Stimulated activated CD8-positive, alpha-beta memory T cell treated with anti-CD3 and anti-CD28 coated beads, Interleukin-2, amount 100 ng/mL, for 1 hour (primary cell): ENCODE measurements around the gene CREB5.

Source experiments
- DNase-seq, 2 donors: peaks; one replicate each; pipeline ENCODE4 v3.0.0-alpha.2; 2020; ENCODE audit warnings: low read depth in 2 of 2

Gene CREB5

GRCh38 chr7:28744951-28745350 is 332.6 kb downstream of the CREB5 start:
- no peak for DNase-seq

- DNase-seq = no peak
These were observed 333.0 kb downstream of the CREB5 start for GRCh38 chr7:28745351-28745750.

DNA sequence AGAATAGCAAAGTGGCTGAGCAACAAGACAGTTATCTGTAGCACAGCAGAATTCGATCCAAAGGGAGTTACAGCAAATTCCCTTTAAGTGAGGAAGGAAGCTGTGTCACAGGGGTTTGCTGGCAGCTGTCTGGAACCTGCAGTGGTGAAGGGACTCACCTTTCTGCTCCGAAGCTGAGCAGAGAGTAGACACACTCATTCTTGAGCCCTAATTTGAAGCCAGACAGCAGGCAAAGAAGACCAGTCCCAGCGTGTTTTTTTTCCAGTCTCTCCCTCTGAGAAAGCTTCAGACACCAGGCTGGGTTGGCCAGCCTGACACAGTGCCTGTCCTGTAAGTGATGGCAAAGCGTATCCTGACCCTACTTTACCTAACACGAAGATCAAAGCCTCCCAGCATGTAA is 335.1 kb downstream of the CREB5 start:
- no peak for DNase-seq

- no peak for DNase-seq
These were observed 335.5 kb downstream of the CREB5 start for GRCh38 chr7:28747854-28748253.

DNA sequence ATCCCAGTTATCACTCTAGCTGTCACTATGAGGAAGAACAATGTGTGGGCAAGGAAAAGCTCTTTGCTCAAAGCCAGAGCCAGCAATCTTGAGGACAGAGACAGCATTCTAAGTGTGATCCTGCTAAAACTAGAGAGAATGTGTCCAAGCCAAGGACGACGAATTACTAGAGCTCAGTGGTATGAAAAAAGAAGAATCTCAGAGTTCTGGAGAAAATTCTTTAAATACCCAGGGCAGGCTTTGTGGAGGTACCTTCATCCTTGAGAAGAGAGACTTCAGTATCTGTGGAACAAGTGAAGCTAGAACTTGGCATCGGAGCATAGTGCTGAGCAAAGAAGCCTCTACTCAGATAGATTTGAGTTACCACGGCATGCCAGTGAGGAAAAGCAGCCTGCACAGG is 336.0 kb downstream of the CREB5 start:
- DNase-seq = no peak

DNA sequence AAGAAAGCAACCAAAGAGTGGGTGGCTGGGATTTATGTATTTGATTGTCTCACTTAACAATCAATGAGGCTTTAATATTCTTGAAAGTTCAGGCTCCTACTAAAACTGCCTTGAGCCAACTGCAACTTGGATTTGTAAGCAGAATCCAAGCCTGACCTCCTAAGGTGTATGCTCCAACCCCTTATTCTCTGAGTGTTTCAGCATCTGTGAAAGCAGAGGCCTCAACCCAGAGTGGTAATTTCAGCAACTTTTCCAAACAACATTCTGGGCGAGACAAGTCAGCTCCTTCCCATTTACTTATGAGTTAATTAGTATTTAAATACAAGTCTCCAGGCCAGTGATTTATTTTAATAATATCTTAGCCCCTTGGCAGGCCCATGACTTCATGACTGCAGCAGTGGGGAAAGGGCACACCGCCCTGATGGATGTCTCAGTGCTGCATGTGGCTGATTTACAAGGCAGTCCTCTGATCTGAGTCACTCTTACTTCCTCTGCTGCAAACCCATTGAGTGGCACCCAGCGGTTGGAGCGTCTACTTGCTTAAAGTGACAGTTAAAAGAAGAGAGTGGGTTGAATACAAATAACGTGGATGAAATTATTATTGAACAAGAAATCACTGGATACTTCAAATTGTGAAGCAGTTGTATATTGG is 336.7 kb downstream of the CREB5 start:
- peak in 1 of 2 donors; percentile 2 for DNase-seq

DNA sequence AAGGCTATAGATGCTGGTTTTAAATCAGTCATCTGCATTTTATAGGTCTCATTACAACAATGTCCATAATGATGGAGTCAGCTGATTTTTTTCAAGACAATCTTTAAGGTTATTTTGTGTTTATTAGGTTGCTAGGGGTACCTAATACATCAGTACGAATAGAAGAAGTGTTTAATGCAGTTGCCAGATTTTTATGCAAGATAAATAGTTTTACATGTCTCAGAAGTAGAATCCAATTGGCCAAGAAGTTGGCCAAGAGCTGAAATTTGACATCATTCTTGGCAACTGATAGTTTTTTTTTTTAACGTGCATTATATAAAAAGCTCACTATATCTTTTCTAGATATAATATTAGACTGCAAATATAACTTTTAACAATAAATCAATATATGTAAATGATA is 337.3 kb downstream of the CREB5 start:
- DNase-seq = no peak

DNA sequence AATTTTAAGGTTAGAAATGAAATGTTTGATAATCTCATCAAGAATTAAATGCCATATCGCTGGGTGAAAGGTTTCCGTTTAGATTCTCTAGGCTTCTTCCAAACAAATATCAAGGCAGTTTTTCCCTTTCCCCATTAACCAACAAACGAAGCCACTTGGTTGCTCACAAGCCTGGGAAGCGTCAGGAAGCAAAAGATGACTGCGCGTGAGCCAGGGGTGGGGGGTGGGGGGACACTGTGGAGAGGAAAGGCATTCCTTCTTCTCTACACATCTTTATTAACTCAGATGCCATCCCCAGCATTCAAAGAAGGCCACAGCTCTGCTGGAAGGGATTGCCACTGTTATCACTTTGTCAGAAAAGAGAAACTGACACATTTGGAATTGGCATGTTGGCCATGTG is 338.7 kb downstream of the CREB5 start:
- DNase-seq = no peak

GRCh38 chr7:28753613-28754012 is 341.3 kb downstream of the CREB5 start:
- no peak for DNase-seq

DNA sequence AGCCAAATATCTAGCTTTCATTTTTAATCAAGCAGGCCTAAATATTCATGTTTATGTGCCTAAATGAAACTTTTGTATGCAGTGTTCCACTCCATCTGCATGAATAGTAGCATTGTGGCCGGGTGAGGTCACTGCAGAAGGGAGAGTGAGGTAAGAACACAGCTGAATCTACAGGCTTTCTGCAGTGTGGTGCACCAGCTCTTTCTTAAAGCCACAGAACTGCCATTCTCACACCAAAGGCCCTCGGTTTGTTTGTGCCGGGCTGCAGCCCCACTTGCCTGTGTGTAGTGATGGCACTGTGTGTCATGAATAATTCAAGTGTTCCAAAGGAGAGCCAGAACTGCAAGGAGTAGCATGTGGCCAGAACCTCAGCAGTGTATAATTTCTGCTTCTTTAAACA is 341.7 kb downstream of the CREB5 start:
- DNase-seq = no peak

DNA sequence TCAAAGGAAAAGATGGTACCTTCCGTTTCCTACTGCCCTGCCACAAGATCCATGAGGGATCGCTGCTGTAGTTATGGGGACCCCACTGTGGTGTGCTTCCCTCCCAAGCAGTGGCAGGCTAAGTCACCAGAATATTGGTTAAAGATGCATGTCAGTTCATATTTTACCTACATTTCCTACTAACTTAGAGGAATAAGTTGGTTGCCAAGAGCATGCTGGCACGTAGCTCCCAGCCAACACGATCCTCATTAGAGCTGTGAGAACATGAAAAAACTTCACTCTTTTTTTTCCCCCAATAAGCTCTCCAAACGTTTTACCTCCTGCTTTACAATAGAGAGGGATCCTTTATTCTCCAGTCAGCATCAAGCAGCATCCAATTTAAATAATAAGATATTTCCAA is 342.1 kb downstream of the CREB5 start:
- DNase-seq = no peak

DNA sequence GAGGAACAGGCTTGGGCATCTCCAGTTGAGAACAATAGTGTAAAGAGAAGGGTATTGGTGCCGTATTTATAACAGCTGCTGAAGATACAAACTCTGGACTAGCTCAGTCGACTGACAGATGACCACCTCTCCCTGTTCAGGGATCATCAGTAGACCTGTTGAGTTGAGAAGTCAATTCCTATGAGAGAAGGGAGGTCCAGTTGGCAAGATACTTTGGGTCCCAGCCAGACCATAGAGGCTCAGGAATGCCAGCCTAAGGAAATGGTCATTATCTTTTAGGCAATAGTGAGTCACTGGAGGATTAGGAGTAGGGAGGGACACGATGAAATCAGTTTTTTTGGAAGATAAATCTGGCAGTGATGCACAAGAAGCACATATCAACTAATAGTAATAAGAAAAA is 342.9 kb downstream of the CREB5 start:
- DNase-seq = no peak

GRCh38 chr7:28758186-28758585 is 345.9 kb downstream of the CREB5 start:
- no peak for DNase-seq

DNA sequence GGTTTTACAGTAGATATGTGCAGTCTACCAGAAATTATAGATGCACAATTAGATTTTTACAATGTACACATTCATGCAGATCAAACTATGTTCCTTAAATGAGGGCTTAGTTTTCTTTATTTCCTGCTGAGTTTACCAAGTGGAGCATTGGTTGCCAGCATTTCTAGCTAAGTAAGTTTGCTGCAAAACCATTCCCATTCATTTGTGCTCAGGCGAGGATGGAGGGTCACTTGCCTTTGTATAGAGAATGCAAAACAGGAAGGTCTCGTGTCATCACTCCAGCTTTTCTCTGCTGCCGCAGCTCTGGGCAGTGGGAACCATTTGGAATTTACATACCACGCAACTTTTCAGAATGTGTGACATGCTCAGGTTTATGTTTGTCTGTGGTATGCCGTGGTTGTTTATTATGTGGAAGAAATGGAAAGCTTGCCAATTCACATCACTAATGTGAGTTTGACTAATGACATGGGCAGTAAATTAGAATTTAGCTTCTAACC is 347.2 kb downstream of the CREB5 start:
- DNase-seq = no peak

- DNase-seq = no peak
These were observed 349.2 kb downstream of the CREB5 start for GRCh38 chr7:28761505-28761904.

DNA sequence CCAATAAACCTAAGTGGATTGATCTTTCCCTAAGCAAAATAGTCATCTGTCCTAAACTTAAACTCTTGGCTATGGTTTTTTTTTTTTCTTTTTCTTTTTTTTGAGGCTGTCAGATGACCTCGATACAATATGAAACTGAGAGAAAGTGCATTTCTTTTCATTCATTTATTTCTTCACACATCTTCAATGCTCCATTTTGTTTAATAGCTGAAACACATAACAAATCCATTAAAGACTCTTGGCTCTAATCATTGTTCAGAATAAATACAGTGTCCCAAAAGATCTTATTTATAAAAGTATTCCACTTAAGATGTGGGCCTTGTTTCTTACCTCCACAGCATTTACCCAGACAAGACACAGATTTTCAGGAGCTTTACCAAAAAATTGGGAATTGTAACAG is 350.3 kb downstream of the CREB5 start:
- DNase-seq = no peak

GRCh38 chr7:28766359-28766758 is 354.0 kb downstream of the CREB5 start:
- DNase-seq = no peak

DNA sequence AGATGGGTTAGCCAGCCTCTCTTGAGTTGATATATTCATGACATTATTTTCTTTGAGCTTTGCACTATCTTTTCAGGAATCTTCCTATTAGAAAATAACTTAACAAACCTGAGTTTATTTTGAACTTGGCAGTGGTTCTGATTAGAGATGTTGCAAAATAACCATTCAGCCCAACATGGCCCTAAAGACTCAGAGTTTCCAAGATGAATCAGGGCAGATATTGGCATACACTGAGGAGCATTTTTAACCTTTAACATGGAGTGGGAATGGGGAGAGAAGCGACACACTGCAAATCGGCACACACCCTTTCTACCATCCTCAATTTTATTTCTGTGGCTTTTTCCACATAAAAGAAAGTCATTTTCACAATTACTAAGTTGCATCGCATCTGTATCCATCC is 355.0 kb downstream of the CREB5 start:
- no peak for DNase-seq

DNA sequence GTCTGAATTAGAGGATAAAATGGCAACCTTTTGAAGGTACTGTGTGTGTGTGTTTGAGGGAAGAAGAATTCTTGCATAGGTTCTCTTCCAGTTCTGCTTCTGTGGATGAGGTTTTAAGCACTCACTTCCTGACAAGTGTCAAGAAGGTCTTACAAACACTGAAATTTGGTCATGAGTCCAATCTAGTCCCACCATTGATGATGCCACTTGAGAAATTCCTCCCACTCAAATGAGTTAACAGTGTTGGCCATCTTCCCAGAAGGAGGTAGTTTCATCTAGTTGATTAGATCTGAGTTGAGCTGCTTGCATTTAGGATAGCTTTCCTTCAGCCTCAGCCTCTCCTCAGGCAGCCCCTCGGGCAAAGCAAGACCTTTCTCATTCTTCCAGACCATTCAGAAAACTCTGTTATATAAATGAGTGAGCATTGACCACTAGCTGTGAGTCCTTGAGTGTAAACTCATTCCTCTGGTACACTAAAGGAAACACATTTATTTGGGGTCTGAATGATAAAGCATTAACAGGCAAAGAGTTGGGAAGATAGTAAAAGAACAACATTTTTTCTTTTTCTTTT is 356.3 kb downstream of the CREB5 start:
- no peak for DNase-seq

DNA sequence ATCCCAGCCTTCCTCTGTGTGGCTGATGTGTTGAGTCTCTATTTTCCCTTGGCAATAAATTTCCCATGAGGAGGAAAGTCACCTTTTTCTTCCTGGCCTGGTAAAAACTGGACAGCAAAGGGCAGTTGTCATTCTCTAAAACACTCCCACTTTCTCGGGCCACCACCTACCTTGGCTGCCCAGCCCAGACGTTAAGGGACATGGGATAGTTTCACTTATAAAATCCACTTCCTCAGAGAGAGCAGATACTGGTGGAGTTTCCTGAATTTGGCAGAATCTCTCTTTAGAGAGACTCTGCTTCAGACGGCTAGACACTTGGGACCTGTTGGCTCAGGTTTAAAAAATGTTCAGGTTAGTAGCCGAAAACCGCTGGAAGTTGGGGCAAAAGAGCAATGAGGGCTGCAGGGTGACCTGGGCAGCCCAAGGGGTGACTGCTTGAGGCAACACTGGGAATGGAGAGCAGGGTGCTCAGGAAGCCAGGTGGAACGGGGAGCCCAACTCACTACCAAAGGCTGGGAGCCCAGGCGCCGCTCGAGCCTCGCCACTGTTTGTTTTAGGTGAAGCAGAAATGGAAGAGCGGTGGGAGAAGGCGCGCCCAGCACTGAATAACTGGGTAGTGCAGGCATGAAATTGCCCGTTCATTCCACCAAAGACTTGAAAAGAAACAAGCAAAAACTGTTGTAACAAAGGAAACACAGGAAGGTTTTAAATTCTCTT is 359.7 kb downstream of the CREB5 start:
- no peak for DNase-seq

GRCh38 chr7:28773423-28774145 is 361.3 kb downstream of the CREB5 start:
- no peak for DNase-seq

DNA sequence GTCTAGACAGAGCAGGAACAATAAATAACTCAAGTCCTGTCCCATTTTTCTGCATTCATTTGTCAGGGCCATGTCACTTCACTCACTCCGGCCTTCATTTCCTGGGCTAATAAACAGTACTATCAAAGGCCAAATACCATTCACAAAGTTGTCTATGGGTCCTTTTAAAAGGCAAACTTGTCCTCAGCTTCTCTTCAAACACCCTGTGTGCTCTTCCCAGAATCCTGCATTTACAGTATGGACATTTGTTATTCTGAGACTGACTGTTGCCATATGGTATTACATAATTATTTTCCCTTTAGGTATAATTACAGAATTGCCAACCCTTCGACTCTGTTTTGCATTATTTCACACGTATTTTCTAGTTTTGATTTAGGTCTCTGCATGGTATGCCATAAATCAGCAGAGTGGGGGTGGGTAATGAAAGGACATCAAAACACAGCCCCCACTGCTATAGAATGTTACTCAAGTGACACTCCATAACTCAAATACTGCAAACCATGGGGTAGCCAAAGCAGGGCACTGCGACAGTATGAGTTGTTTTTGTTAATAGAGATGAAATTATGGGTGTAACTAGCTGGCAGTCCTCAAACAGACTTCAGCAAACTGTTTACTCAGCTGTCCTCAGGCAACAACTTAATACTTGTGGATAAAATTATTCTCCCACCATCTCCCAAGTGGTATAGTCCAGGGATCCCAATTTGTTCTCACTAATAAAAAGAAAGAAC is 362.1 kb downstream of the CREB5 start:
- DNase-seq = no peak
